Measurements from ENCODE around the gene PTX3. TPM values are rescaled to one million over a fixed set of nuclear protein-coding genes. Genes with fewer than 3 reads are reported as not detected.

PTX3 gene
- total and polyA plus RNA-seq, 10 of the 15 experiments (the other 5 are each of a cell fraction or from before 2014, with no cell fraction given) = 0.03 to 0.11 (median 0.06) TPM; not detected in 7

- no peaks in the 10 kb centered on the region for H4K20me1 ChIP-seq (ENCODE audit: control insufficient read depth, insufficient read depth)
- ATAC-seq (no peak), FAIRE-seq (no peak), DNase-seq (ENCODE audit: low read depth, low spot score) (no peak)
- no TSS peak for BruUV-seq (replicated peaks)
- WGBS (ENCODE audit: insufficient coverage, insufficient replicate concordance, low lambda C conversion rate, missing lambda C conversion rate) = 0% methylated on average over 3 of the region's 3 CpGs
- H3K9me3 ChIP-seq (replicated peaks; ENCODE audit: control insufficient read depth, insufficient read depth, low read length) = no peaks in the 10 kb centered on the region
- no peaks in the 10 kb centered on the region for H3K36me3 ChIP-seq (ENCODE audit: control insufficient read depth in 2 of 2, insufficient read depth in 2 of 2, low read length in 1 of 2)
- H3K27me3 ChIP-seq (replicated peaks in 1 of 2; ENCODE audit: control insufficient read depth in 2 of 2, insufficient read depth in 2 of 2, low read length in 1 of 2) = no peaks in the 10 kb centered on the region
- no peaks in the 10 kb centered on the region for H3K79me2 ChIP-seq (ENCODE audit: control insufficient read depth, insufficient read depth, low read length)
- intact Hi-C loops (cut with micrococcal nuclease; ENCODE audit: unreplicated experiment) (no loop called here), in situ Hi-C loops (cut with MboI) (no loop called here)
- TF ChIP-seq MEF2B (IDR thresholded peaks at IDR 0.05; ENCODE audit: partially characterized antibody, poor library complexity, severe bottlenecking) (no peak), KAT2A (conservative IDR thresholded peaks at IDR 0.05; ENCODE audit: control insufficient read depth, low read depth, low read length) (no peak), FOS (IDR thresholded peaks at IDR 0.05; ENCODE audit: borderline replicate concordance, extremely low read depth, insufficient read length) (no peak), IKZF2 (IDR thresholded peaks at IDR 0.05) (no peak), JUND (IDR thresholded peaks at IDR 0.05; ENCODE audit: low read depth, low read length) (no peak), NBN (IDR thresholded peaks at IDR 0.05) (no peak), MEF2A (IDR thresholded peaks at IDR 0.05; ENCODE audit: insufficient read depth, low read depth, low read length) (no peak)
- no peak overlapping the region for H2AFZ ChIP-seq (ENCODE audit: control insufficient read depth, low read depth, low read length)
- ChIA-PET POLR2A (no interaction called here), CTCF (interaction anchor here (0.7 kb wide), 1 partner anchor 1017 kb away, joined by 3 read pairs; no protein-coding TSS in a partner anchor), SMC1A (ENCODE audit: uncharacterized antibody, unreplicated experiment) (no interaction called here), RAD21 (ENCODE audit: unreplicated experiment) (no interaction called here)
- no peak overlapping the region for H3K27ac ChIP-seq (ENCODE audit: control insufficient read depth, insufficient read depth)
- no peaks in the 10 kb centered on the region for H3K4me1 ChIP-seq (ENCODE audit: control insufficient read depth, insufficient read depth, low read length)
- no peak overlapping the region for H3K4me2 ChIP-seq (ENCODE audit: control insufficient read depth, insufficient read depth)
- no peak overlapping the region for H3K9ac ChIP-seq (ENCODE audit: control insufficient read depth, insufficient read depth, low read length)
- H3K4me3 ChIP-seq = no peak overlapping the region
Measured at GRCh38 chr3:157416347-157417087, 20.1 kb upstream of the PTX3 start.

- no TSS peak for BruUV-seq (replicated peaks)
- Histone ChIP-seq H2AFZ (ENCODE audit: control insufficient read depth, low read depth, low read length) (no peak overlapping the region), H3K4me2 (ENCODE audit: control insufficient read depth, insufficient read depth) (no peak overlapping the region)
- TF ChIP-seq SMAD5 (IDR thresholded peaks at IDR 0.05; ENCODE audit: low read depth) (no peak), ETV6 (conservative IDR thresholded peaks at IDR 0.05 in 1 of 2, IDR thresholded peaks at IDR 0.05 in 1 of 2; ENCODE audit: borderline replicate concordance in 1 of 2, low read depth in 1 of 2) (no peak), RUNX3 (IDR thresholded peaks at IDR 0.05; ENCODE audit: low read length) (no peak), TBL1XR1 (IDR thresholded peaks at IDR 0.05; ENCODE audit: low read depth, low read length) (no peak), MXI1 (IDR thresholded peaks at IDR 0.05; ENCODE audit: low read depth, low read length) (no peak), CEBPZ (IDR thresholded peaks at IDR 0.05; ENCODE audit: low read depth, low read length) (no peak), POU2F2 (IDR thresholded peaks at IDR 0.05; ENCODE audit: borderline replicate concordance, low read depth, low read length) (no peak), ZNF217 (IDR thresholded peaks at IDR 0.05) (no peak), RCOR1 (conservative IDR thresholded peaks at IDR 0.05; ENCODE audit: low read depth, low read length) (no peak)
Measured at GRCh38 chr3:157417247-157417646, 19.4 kb upstream of the PTX3 start.

More at GRCh38 chr3:157417247-157417646, 19.4 kb upstream of the PTX3 start:
- in situ Hi-C loops (cut with MboI) = no loop called here
- Histone ChIP-seq H3K27ac (ENCODE audit: control insufficient read depth, insufficient read depth) (no peak overlapping the region), H4K20me1 (ENCODE audit: control insufficient read depth, insufficient read depth) (no peaks in the 10 kb centered on the region), H3K27me3 (replicated peaks in 1 of 2; ENCODE audit: control insufficient read depth in 2 of 2, insufficient read depth in 2 of 2, low read length in 1 of 2) (no peaks in the 10 kb centered on the region), H3K9me3 (replicated peaks; ENCODE audit: control insufficient read depth, insufficient read depth, low read length) (no peaks in the 10 kb centered on the region), H3K4me1 (ENCODE audit: control insufficient read depth, insufficient read depth, low read length) (no peaks in the 10 kb centered on the region), H3K4me3 (no peak overlapping the region), H3K9ac (ENCODE audit: control insufficient read depth, insufficient read depth, low read length) (no peak overlapping the region), H3K36me3 (ENCODE audit: control insufficient read depth in 2 of 2, insufficient read depth in 2 of 2, low read length in 1 of 2) (no peaks in the 10 kb centered on the region), H3K79me2 (ENCODE audit: control insufficient read depth, insufficient read depth, low read length) (no peaks in the 10 kb centered on the region)
- ATAC-seq (no peak), FAIRE-seq (no peak), DNase-seq (ENCODE audit: low read depth, low spot score) (no peak)
- POLR2A ChIA-PET = no interaction called here
- CTCF ChIA-PET = no interaction called here
- 0% methylated on average over 2 of the region's 2 CpGs for WGBS (ENCODE audit: insufficient coverage, insufficient replicate concordance, low lambda C conversion rate, missing lambda C conversion rate)
- intact Hi-C loops (cut with micrococcal nuclease; ENCODE audit: unreplicated experiment) = no loop called here
- RAD21 ChIA-PET (ENCODE audit: unreplicated experiment) = no interaction called here
- SMC1A ChIA-PET (ENCODE audit: uncharacterized antibody, unreplicated experiment) = no interaction called here
